Parathyroid adenoma (tissue), 2 donors: ENCODE measurements around the gene FMNL1.
A peak's percentile ranks its signal among the peaks of the same experiment; 100 is the strongest.
"Not testable (repeated sequence)": the region's sequence is repeated elsewhere in the genome, so short reads cannot be mapped to it uniquely, and the experiment has no call there.

Experiments used
- H2AFZ ChIP-seq: fragments of 300-600 bp; sonication (generic); one replicate; pipeline ENCODE4 v1.7.0; 2017; ENCODE audit warnings: antibody characterized with exemption, mild to moderate bottlenecking
- H3K27ac ChIP-seq: fragments of 300-600 bp; sonication (generic); one replicate; pipeline ENCODE4 v1.7.0; 2017
- H3K27me3 ChIP-seq: fragments of 300-600 bp; sonication (generic); one replicate; pipeline ENCODE4 v1.7.0; 2017; ENCODE audit warnings: low read length; ENCODE audit not compliant: control insufficient read depth, insufficient read depth
- H3K36me3 ChIP-seq: fragments of 300-600 bp; sonication (generic); one replicate; pipeline ENCODE4 v1.7.0; 2017; ENCODE audit warnings: low read length; ENCODE audit not compliant: control insufficient read depth, insufficient read depth
- H3K4me1 ChIP-seq: fragments of 300-600 bp; sonication (generic); one replicate; pipeline ENCODE4 v1.7.0; 2017; ENCODE audit warnings: control low read depth
- H3K4me2 ChIP-seq: fragments of 300-600 bp; sonication (generic); one replicate; pipeline ENCODE4 v1.7.0; 2017; ENCODE audit warnings: low read length
- H3K4me3 ChIP-seq: fragments of 300-600 bp; sonication (generic); one replicate; pipeline ENCODE4 v1.7.0; 2017; ENCODE audit warnings: low read depth, low read length
- H3K79me2 ChIP-seq: fragments of 300-600 bp; sonication (generic); one replicate; pipeline ENCODE4 v1.7.0; 2017; ENCODE audit warnings: control low read depth
- H3K9ac ChIP-seq: fragments of 300-600 bp; sonication (generic); one replicate; pipeline ENCODE4 v1.7.0; 2017; ENCODE audit warnings: mild to moderate bottlenecking
- H3K9me3 ChIP-seq: fragments of 300-600 bp; sonication (generic); one replicate; pipeline ENCODE4 v1.7.0; 2017; ENCODE audit warnings: low read length; ENCODE audit not compliant: control insufficient read depth
- CTCF ChIP-seq: fragments of 300-600 bp; sonication (generic); IDR thresholded peaks from one replicate; pipeline ENCODE4 v1.7.0; 2017; ENCODE audit warnings: antibody characterized with exemption, mild to moderate bottlenecking
- donor health status: primary hyperparathyroidism.

The FMNL1 gene

DNA sequence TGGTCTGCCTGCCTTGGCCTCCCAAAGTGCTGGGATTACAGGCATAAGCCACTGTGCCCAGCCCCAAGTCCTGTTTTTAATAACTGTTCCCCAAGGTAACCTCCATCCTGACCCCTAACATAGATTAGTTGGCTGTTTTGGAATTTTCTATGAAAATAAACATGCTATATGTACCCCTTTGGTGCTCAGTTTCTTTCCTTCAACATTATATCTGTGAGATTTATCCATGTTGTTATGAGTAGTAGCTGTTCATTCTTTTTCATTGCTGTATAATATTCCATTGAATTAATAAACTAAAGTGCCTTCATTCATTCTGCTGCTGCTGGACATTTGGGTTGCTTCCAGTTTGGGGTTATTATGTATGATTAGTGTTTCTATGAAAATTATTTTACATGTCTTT is 26.3 kb upstream of the FMNL1 start:
- H3K4me3 ChIP-seq, result no peak overlapping the region
- H3K27ac ChIP-seq, result no peak overlapping the region
- peaks cover 6% of the 10 kb centered on the region for H3K4me1 ChIP-seq

DNA sequence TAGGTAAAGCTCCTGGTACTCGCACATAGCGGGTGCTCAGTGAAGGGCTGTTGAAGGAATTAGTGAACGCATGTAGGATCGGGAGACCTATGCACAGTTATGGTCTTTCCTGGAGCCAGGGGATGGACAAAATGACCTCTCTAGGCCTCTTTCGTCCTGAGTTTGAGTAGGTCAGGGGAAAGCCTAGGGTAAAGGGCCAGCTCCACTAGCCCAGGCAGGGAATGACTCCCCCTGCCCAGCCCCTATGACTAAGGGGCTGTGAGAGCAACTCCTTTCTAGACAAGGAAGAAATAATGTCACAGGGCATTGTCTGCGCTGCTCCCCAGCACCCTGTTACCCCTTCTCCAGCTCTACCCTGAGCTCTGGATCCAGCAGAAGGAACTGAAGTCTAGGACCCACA is 24.6 kb upstream of the FMNL1 start:
- Histone ChIP-seq H3K27me3 (no peaks in the 10 kb centered on the region), H3K27ac (no peak overlapping the region), H3K4me3 (no peak overlapping the region), H3K9ac (no peak overlapping the region), H3K36me3 (no peaks in the 10 kb centered on the region), H3K4me2 (no peak overlapping the region), H3K79me2 (no peaks in the 10 kb centered on the region), H3K4me1 (peaks cover 6% of the 10 kb centered on the region), H3K9me3 (no peaks in the 10 kb centered on the region), H2AFZ (peak overlapping the region; percentile 83)
- no peak for TF ChIP-seq CTCF

More for the DNA sequence above, 26.3 kb upstream of the FMNL1 start:
- Histone ChIP-seq H3K36me3 (no peaks in the 10 kb centered on the region), H3K9me3 (no peaks in the 10 kb centered on the region), H3K9ac (no peak overlapping the region), H3K4me2 (no peak overlapping the region), H2AFZ (no peak overlapping the region), H3K27me3 (no peaks in the 10 kb centered on the region), H3K79me2 (no peaks in the 10 kb centered on the region)
- TF ChIP-seq CTCF, result no peak

DNA sequence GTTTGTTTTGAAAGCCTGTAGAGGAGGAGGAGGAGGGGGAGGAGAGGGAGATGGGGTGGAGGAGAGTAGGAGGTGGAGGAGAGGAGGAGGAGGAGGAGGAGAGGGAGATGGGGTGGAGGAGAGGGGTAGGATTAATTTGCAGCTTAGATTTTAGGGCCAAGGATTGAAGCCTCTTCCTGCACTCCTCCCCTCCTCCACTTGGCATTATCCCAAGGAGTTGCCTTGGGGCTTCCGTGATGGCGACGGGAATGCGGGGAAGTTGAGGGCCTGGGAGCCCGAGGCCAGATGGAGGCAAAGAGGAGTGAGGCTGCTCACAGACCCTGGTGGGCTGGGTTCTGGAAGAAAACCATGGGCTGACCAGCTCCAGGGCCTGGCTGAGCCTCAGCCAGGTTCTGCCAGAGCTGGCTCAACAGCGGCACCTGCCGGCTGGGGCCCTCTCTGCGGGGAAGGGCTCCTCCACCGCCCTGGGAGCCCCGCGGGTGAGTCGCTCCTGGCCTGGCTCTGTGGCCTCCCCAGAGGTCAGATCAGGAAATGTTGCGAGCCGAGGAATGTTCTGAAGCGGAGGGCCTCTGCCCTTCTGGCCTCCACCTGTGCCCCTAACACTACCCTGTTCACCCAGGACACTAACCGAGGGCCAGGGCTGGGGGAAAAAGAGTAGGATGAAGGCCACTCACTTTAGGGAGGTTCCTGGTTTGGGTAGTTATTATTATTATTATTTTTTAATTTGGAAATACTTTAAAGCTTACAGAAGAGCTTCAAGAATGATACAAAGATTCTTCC is 23.9 kb upstream of the FMNL1 start:
- no peak overlapping the region for H3K9ac ChIP-seq
- H3K4me2 ChIP-seq, result peak overlapping the region; percentile 29
- H3K4me1 ChIP-seq, result peaks cover 6% of the 10 kb centered on the region
- no peaks in the 10 kb centered on the region for H3K79me2 ChIP-seq
- no peaks in the 10 kb centered on the region for H3K9me3 ChIP-seq
- H3K27ac ChIP-seq, result no peak overlapping the region
- peak; percentile 100 for TF ChIP-seq CTCF
- H3K4me3 ChIP-seq, result peak overlapping the region; percentile 0
- H3K36me3 ChIP-seq, result no peaks in the 10 kb centered on the region
- peak overlapping the region; percentile 83 for H2AFZ ChIP-seq
- no peaks in the 10 kb centered on the region for H3K27me3 ChIP-seq

GRCh38 chr17:45200701-45201100 is 21.0 kb upstream of the FMNL1 start:
- H3K27ac ChIP-seq, result no peak overlapping the region
- no peak for TF ChIP-seq CTCF
- H3K79me2 ChIP-seq, result no peaks in the 10 kb centered on the region
- H3K36me3 ChIP-seq, result no peaks in the 10 kb centered on the region
- no peak overlapping the region for H3K4me3 ChIP-seq
- no peak overlapping the region for H2AFZ ChIP-seq
- H3K4me2 ChIP-seq, result no peak overlapping the region
- no peak overlapping the region for H3K9ac ChIP-seq
- H3K4me1 ChIP-seq, result peaks cover 6% of the 10 kb centered on the region
- H3K9me3 ChIP-seq, result no peaks in the 10 kb centered on the region
- H3K27me3 ChIP-seq, result no peaks in the 10 kb centered on the region

DNA sequence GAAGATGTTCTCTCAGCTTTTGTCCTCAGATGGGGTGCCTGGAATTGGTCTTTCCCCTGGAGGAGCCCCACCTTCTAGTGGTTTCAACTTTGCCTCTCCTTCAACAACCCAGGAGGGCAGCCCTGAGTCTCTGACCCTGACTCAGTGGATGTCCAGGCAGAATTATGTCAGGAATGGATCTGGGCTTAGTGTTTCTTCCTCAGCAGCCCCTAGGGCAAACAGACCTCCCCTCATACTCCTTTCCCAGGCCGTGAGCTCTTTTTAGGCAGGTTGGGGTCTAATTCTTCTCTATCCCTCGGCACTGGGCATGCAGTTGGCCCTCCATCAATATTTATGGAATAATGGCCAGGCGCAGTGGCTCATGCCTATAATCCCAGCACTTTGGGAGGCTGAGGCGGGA is 20.2 kb upstream of the FMNL1 start:
- H3K9ac ChIP-seq, result no peak overlapping the region
- H3K4me2 ChIP-seq, result no peak overlapping the region
- no peak for TF ChIP-seq CTCF
- no peaks in the 10 kb centered on the region for H3K27me3 ChIP-seq
- H3K36me3 ChIP-seq, result no peaks in the 10 kb centered on the region
- H3K27ac ChIP-seq, result no peak overlapping the region
- no peaks in the 10 kb centered on the region for H3K9me3 ChIP-seq
- peaks cover 6% of the 10 kb centered on the region for H3K4me1 ChIP-seq
- no peak overlapping the region for H3K4me3 ChIP-seq
- H3K79me2 ChIP-seq, result no peaks in the 10 kb centered on the region
- H2AFZ ChIP-seq, result no peak overlapping the region

- not testable (repeated sequence) for H3K4me1 ChIP-seq, H3K27ac ChIP-seq, H2AFZ ChIP-seq, H3K9me3 ChIP-seq, H3K9ac ChIP-seq, H3K27me3 ChIP-seq, H3K4me3 ChIP-seq, H3K36me3 ChIP-seq, H3K79me2 ChIP-seq, H3K4me2 ChIP-seq
Observed at GRCh38 chr17:45201880-45202279, 19.8 kb upstream of the FMNL1 start.
